K562 (cell line): Measurements from ENCODE around the gene CERS6. TPM values are rescaled to one million over a fixed set of nuclear protein-coding genes. Genes with fewer than 3 reads are reported as not detected.

Source experiments
- CBFA2T3 ChIP-seq: fragments of 450-650 bp; IDR thresholded peaks from 2 replicates; pipeline ENCODE4 v1.6.1; 2017
- CBX8 ChIP-seq: fragments of 200-600 bp; sonication (generic); IDR thresholded peaks from 2 replicates; pipeline ENCODE4 v1.6.1; 2012; ENCODE audit warnings: borderline replicate concordance, mixed run types, low read depth, mild to moderate bottlenecking, moderate library complexity, mixed read lengths, low read length, control low read depth, inconsistent platforms; ENCODE audit not compliant: poor library complexity, severe bottlenecking; ENCODE audit errors: extremely low read depth
- CHD4 ChIP-seq: fragments of 200-600 bp; sonication (generic); IDR thresholded peaks from 3 replicates; pipeline ENCODE4 v1.6.1; 2012; ENCODE audit warnings: low read depth, mild to moderate bottlenecking, mixed read lengths, low read length, inconsistent platforms; ENCODE audit not compliant: insufficient read depth, insufficient replicate concordance, poor library complexity, severe bottlenecking
- ELF1 ChIP-seq: fragments of 200-800 bp; sonication (Bioruptor generic); IDR thresholded peaks from 2 replicates; pipeline ENCODE4 v1.6.1; 2016; ENCODE audit warnings: missing genetic modification characterization, missing compliant biosample characterization
- EP400 ChIP-seq: fragments of 450-650 bp; IDR thresholded peaks from 2 replicates; pipeline ENCODE4 v1.6.1; 2017; ENCODE audit warnings: antibody characterized with exemption, mild to moderate bottlenecking, moderate library complexity
- FOS ChIP-seq: IDR thresholded peaks from 3 replicates; pipeline ENCODE4 v1.6.1; 2011; ENCODE audit not compliant: insufficient read length; ENCODE audit errors: extremely low read depth
- GABPB1 ChIP-seq: sonication (generic); formaldehyde crosslinking; IDR thresholded peaks from 2 replicates; pipeline ENCODE4 v1.8.0; 2022; ENCODE audit warnings: mild to moderate bottlenecking, missing genetic modification reagents
- HINFP ChIP-seq: fragments of 450-650 bp; conservative IDR thresholded peaks from 2 replicates; pipeline ENCODE4 v1.6.1; 2016; ENCODE audit warnings: missing genetic modification characterization, low read depth, mild to moderate bottlenecking, control low read depth, missing compliant biosample characterization
- ILK ChIP-seq: fragments of 450-650 bp; IDR thresholded peaks from 2 replicates; pipeline ENCODE4 v1.6.1; 2016; ENCODE audit warnings: missing genetic modification characterization, low read depth, mild to moderate bottlenecking, missing compliant biosample characterization, moderate library complexity, borderline replicate concordance
- NFIX ChIP-seq: fragments of 250-450 bp; sonication (Bioruptor Pico); IDR thresholded peaks from 2 replicates; pipeline ENCODE4 v1.4.0; 2020; ENCODE audit warnings: low read depth, mild to moderate bottlenecking, moderate library complexity
- POLR3A ChIP-seq: IDR thresholded peaks from 2 replicates; pipeline ENCODE4 v1.6.1; 2011; ENCODE audit warnings: borderline replicate concordance, mild to moderate bottlenecking, moderate library complexity; ENCODE audit not compliant: insufficient read length, insufficient read depth; ENCODE audit errors: extremely low read depth
- SPI1 ChIP-seq: IDR thresholded peaks from 2 replicates; pipeline ENCODE4 v1.6.1; 2011; ENCODE audit warnings: low read depth, low read length, control low read depth, borderline replicate concordance
- THAP12 ChIP-seq: fragments of 250-450 bp; sonication (Bioruptor Pico); IDR thresholded peaks from 2 replicates; pipeline ENCODE4 v1.9.0; 2021; ENCODE audit warnings: mild to moderate bottlenecking, inconsistent platforms
- ZFP36 ChIP-seq: fragments of 150-350 bp; IDR thresholded peaks from 2 replicates; pipeline ENCODE4 v1.6.1; 2018; ENCODE audit warnings: low read length, low read depth; ENCODE audit not compliant: partially characterized antibody
- ZNF12 ChIP-seq: sonication (generic); formaldehyde crosslinking; IDR thresholded peaks from 2 replicates; pipeline ENCODE4 v1.4.0; 2020; ENCODE audit warnings: mild to moderate bottlenecking, missing genetic modification reagents
- ZNF143 ChIP-seq: sonication (generic); formaldehyde crosslinking; IDR thresholded peaks from 2 replicates; pipeline ENCODE4 v1.9.0; 2022; ENCODE audit warnings: mild to moderate bottlenecking, missing genetic modification reagents
- ZNF232 ChIP-seq: sonication (generic); formaldehyde crosslinking; IDR thresholded peaks from 2 replicates; pipeline ENCODE4 v1.8.0; 2022; ENCODE audit warnings: mild to moderate bottlenecking, missing genetic modification reagents
- polyA plus RNA-seq, 8 experiments: library from polyadenylated mRNA; depleted of rRNA in 4 of 8; stranded (reverse) in 5 of 8; unstranded in 3 of 8; fragments of >200 nt; fragmentation: Nextera tagmentation in 2 of 8; fragmentation: Illumina TruSeq in 1 of 8; extraction: Ambion mirVana in 2 of 8; extraction: Trizol in 1 of 8; gene quantifications; 2 replicates each; pipeline versions ENCODE4 v1.2.1 to v1.2.3, GENCODE V29; 2011 to 2014; ENCODE audit warnings: inconsistent platforms in 1 of 8, missing spikeins in 1 of 8
- total RNA-seq, 7 experiments: library from RNA; depleted of rRNA in 6 of 7; stranded (reverse); fragments of >200 nt in 6 of 7; fragmentation: Illumina TruSeq in 2 of 7; extraction: Trizol in 2 of 7; gene quantifications; 2 replicates each; pipeline versions ENCODE4 v1.2.1 to v1.2.3, GENCODE V29; 2011 to 2021; ENCODE audit warnings: low replicate concordance in 1 of 7

CERS6 gene
- total and polyA plus RNA-seq, 9 of the 15 experiments (the other 6 are each of a cell fraction or from before 2014, with no cell fraction given): 1.6 to 13.6 (median 11.4) TPM

GRCh38 chr2:168466834-168467565 is 10.9 kb downstream of the CERS6 start (continued):
- 0 out of 2 replicates have a peak, but pooled peaks have one; percentile 34 for TF ChIP-seq ELF1 (tag)
- no peak for TF ChIP-seq ILK (tag)
- TF ChIP-seq ZNF143 (CRISPR knock-in tag): no peak
- no peak for TF ChIP-seq POLR3A
- TF ChIP-seq THAP12 (CRISPR knock-in tag): no peak
- TF ChIP-seq ZNF232: no peak
- peak; percentile 54; the same call in 1 of the 2 replicates for TF ChIP-seq SPI1
- TF ChIP-seq CBFA2T3: no peak
- no peak for TF ChIP-seq EP400
- TF ChIP-seq FOS: no peak
- no peak for TF ChIP-seq CHD4
- TF ChIP-seq GABPB1: no peak
- no peak for TF ChIP-seq HINFP (tag)
- TF ChIP-seq NFIX (CRISPR knock-in tag): no peak
- TF ChIP-seq ZNF12 (CRISPR knock-in tag): no peak
- TF ChIP-seq CBX8: no peak
- no peak for TF ChIP-seq ZFP36
